Astrocyte of the spinal cord (primary cell): ENCODE data around the gene NLGN1.

ENCODE experiments used
- DNase-seq: peaks from one replicate; pipeline ENCODE4 v3.0.0; 2011; ENCODE audit warnings: low read depth, low spot score
- H3K4me3 ChIP-seq: 2 replicates; pipeline ENCODE4 v1.5.1; 2011; ENCODE audit warnings: low read depth, mild to moderate bottlenecking, low read length, moderate library complexity
- CTCF ChIP-seq: IDR thresholded peaks from 2 replicates; pipeline ENCODE4 v1.5.1; 2012; ENCODE audit warnings: low read depth, mild to moderate bottlenecking, low read length, inconsistent platforms
- in situ Hi-C: cut with HindIII; loops from 2 replicates; pipeline ENCODE4 v1.10.0; 2017; ENCODE audit warnings: low sequenced_read_pairs

Gene NLGN1

GRCh38 chr3:173501931-173502489 lies 104.5 kb downstream of the NLGN1 start:
- TF ChIP-seq CTCF: no peak
- in situ Hi-C loops: no loop called here
- peak; percentile 28 for DNase-seq
- H3K4me3 ChIP-seq: no peak overlapping the region

DNA sequence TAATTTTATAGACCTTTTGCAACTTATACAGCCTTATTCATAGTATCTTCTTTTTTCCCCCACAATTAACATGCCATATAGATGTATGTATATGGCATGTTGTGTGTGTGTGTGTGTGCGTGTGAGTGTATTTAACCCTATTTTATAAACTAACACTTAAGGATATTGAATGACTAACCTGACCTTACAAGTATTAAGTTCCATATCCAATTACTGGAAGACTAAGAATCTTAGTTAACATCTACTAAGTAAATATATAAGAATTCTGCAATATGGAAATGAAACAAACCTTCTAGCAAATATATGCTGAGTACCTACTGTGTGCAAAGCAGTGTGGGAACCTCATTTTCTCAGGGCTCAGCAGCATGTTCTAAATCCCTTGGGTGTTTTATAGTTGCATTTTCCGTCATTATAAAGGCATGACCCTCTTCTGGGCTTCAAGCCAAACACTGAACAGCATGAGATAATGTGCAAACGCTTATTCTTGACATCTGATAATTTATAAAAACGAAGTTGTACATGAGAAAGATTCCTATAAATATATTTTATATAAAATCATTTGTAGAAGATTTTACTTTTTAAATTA lies 105.5 kb downstream of the NLGN1 start:
- no peak for TF ChIP-seq CTCF
- peak; percentile 74 for DNase-seq
- in situ Hi-C loops: no loop called here
- no peak overlapping the region for H3K4me3 ChIP-seq

DNA sequence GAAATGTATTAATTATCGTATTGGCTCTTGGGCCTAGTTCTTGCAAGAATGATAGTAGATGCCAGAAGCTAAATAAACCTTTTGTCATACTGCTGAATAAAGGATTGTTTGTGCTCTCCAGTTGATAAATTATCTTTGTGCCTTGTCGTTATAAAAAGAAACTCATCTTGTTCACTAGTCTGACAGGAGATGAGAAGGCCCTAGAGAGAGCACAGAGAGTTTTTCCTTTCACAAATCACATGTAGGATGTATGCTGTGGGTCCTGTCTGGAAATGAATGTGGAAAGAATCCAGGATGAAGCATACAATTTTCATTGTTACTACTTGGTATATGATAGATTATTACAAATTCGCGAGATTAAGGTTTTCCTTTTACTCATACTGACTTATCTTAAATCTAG lies 113.0 kb downstream of the NLGN1 start:
- no peak overlapping the region for H3K4me3 ChIP-seq
- no peak for TF ChIP-seq CTCF
- in situ Hi-C loops: no loop called here
- no peak for DNase-seq

DNA sequence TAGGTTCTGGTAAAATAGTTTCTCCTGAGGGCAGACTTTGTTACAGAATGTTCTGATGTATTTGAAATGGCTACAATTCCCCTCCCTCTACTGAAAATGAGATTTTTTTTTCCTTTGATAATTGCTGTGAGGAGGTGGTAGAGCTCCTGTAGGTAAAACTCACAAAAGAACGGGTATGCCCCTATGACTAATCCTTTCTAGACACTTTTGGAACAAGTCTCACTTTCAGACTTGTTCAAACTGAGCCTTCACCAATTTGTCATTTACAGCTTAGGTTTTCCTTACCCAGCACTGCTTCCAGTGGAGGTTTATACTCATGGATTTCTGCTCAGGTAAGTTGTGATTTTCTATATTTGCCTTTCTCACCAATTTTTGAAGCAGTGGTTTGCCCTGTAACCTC lies 115.6 kb downstream of the NLGN1 start:
- no peak for TF ChIP-seq CTCF
- in situ Hi-C loops: no loop called here
- H3K4me3 ChIP-seq: no peak overlapping the region
- DNase-seq: no peak

DNA sequence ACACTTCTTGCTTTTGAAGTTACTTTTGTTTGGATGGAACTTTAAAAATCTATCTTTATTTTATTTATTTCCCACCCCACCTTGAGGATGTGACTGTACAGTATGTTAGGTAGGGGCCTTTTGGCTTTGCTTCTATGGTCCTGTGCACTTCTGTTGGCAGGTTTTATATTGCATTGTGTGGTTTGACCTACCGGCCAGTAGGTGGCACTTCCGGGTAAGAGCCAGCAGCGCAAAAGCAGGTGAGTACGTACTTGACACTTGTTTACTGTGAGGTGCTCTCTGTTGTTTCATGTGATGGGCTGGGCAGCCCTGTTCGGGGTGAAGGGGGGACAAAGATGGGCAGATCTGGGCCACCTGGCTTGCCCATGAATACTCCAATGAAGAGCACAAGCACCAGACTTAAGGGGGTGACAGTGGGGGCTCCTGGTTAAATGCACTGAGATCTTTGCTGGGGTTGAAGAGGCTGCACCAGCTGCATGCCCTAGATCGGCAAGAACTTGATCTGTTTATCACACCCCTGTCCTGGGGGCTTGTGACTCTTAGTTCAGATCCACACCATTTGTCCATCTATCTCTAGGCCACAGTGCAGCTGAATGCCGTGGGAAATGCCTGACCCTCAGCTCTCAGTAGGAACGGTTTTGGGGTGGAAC lies 131.6 kb downstream of the NLGN1 start:
- no peak overlapping the region for H3K4me3 ChIP-seq
- no peak for DNase-seq
- in situ Hi-C loops: no loop called here
- TF ChIP-seq CTCF: peak; percentile 45

DNA sequence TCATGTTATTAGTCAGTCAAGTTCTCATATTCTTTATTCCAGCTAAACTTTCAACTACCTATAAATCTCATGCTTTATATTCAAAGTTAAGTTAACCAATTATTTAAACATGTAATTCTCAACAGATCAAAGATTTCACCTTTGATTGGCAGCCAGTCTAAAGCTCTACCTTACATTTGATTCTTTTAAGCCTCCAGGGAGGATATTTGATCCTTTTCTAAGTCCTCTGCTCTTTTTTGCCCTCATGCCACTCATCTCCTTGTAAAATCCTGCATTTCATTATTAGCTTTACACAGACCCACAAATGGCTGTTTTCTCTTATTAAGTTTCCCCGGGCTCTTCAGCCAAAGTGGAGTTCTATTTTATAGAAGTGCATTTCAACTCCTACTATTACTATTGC lies 134.1 kb downstream of the NLGN1 start:
- no peak for TF ChIP-seq CTCF
- DNase-seq: no peak
- no peak overlapping the region for H3K4me3 ChIP-seq
- in situ Hi-C loops: no loop called here
